ENCODE results near the gene TPBGL. TPM values are rescaled to one million over a fixed set of nuclear protein-coding genes. Genes with fewer than 3 reads are reported as not detected.

TPBGL gene
- total RNA-seq, 2 experiments from 2014 or later, result 0.07 to 0.15 TPM

DNA sequence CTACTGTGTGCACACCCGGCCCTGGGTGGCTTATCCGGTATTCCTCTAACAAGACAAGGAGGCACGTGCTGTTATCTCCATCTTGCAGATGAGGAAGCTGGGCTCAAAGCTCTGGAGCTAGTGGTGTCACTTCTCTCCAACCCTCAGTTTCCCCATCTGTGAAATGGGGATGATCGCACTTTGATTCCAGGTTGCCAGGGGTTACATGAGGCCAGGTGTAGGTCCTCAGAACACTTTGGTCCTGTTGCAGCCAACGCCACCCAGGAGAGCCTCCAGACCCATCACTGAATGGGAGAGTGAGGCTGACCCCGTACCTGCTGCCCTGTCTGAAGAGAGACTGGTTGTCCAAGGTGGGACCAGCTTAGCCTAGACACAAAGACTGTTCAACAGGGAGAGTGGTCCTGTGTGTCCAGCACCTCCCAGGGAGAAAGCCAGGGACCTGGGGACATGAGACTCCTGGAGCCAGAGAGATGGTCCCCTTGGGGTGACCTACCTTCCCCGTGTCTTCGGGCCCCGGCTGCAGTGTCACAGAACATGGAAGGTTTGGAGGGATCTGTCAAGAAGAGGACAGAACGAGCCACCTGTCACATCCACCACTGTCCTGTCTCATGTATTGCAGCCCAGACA lies 41.0 kb downstream of the TPBGL start:
- DNase-seq (no peak), ATAC-seq (no peak)
- H3K9me3 Mint-ChIP-seq (ENCODE audit: low read depth), result no peaks in the 10 kb centered on the region
- peaks cover 5% of the 10 kb centered on the region for H3K36me3 Mint-ChIP-seq
- no peak overlapping the region for H3K27ac Mint-ChIP-seq
- peaks cover 12% of the 10 kb centered on the region for H3K4me1 Mint-ChIP-seq
- no peaks in the 10 kb centered on the region for H3K27me3 Mint-ChIP-seq
- CTCF ChIA-PET, result interaction anchor here (3.2 to 15.4 kb wide), 3 partner anchors 10 to 104 kb away, joined by 21 to 380 read pairs (median 34); no protein-coding TSS in a partner anchor
- H3K4me3 Mint-ChIP-seq, result no peak overlapping the region

DNA sequence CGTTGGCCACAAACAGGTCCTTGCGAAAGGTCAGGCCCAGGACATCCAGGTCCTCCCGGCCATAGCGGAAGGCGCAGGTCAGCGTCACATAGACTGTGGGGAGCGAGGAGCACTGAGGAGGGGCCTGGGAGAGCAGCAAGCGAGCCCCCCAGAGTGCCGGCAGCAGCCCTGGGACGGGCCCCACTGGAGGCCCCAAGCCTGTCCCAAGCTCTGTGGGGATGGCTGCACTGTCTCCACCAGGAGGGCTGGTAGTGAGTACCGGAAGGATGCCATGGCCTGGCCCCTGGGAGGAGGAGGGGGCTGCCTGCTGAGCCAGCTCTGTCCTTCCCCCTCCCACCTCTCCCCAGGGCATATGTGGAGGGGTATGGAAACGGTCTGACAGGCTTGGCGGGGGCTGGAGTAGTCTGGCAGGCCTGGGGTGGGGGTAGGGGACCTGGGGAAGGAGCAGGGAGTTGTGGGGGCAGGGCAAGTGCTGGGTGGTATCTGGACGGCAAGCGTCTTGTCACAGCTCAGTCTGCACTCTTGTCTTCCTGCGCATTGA lies 42.9 kb downstream of the TPBGL start:
- DNase-seq, result no peak
- no peak overlapping the region for H3K27ac Mint-ChIP-seq
- no peak for ATAC-seq
- no peaks in the 10 kb centered on the region for H3K27me3 Mint-ChIP-seq
- H3K9me3 Mint-ChIP-seq (ENCODE audit: low read depth), result no peaks in the 10 kb centered on the region
- CTCF ChIA-PET, result interaction anchor here (15.4 kb wide), 1 partner anchor 102 kb away, joined by 380 read pairs; no protein-coding TSS in a partner anchor
- no peaks in the 10 kb centered on the region for H3K36me3 Mint-ChIP-seq
- H3K4me3 Mint-ChIP-seq, result no peak overlapping the region
- peaks cover 3% of the 10 kb centered on the region for H3K4me1 Mint-ChIP-seq

DNA sequence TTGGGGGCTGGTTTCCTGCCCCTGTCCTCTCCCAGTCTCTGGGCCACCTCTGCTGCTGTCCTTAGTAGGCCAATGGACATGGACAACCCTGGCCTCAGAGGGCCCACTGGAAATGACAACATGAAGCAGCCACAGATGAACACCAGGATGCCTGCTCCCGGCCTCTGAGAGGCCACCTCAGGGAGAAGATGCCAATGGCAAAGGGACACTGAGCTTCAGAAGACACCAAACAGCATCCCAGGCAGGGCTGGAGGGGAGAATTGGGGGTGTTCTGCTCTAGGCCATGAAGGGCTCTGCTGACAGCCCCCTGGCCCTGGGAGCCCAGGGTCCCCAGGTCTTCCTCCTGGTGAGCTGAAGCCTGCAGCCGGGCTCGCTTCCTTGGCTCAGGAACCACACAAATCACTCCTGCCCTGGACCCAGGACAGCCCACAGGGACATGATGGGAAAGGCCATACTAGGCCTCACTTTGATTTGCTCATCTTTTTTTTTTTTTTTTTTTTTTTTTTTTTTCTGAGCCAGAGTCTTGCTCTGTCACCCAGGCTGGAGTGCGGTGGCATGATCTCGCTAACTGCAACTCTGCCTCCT lies 45.3 kb downstream of the TPBGL start:
- CTCF ChIA-PET, result no interaction called here
- DNase-seq (no peak), ATAC-seq (no peak)
- no peak overlapping the region for H3K4me3 Mint-ChIP-seq
- no peak overlapping the region for H3K27ac Mint-ChIP-seq
- H3K4me1 Mint-ChIP-seq, result peaks cover under 1% of the 10 kb centered on the region
- H3K9me3 Mint-ChIP-seq (ENCODE audit: low read depth), result no peaks in the 10 kb centered on the region
- no peaks in the 10 kb centered on the region for H3K36me3 Mint-ChIP-seq
- H3K27me3 Mint-ChIP-seq, result no peaks in the 10 kb centered on the region

DNA sequence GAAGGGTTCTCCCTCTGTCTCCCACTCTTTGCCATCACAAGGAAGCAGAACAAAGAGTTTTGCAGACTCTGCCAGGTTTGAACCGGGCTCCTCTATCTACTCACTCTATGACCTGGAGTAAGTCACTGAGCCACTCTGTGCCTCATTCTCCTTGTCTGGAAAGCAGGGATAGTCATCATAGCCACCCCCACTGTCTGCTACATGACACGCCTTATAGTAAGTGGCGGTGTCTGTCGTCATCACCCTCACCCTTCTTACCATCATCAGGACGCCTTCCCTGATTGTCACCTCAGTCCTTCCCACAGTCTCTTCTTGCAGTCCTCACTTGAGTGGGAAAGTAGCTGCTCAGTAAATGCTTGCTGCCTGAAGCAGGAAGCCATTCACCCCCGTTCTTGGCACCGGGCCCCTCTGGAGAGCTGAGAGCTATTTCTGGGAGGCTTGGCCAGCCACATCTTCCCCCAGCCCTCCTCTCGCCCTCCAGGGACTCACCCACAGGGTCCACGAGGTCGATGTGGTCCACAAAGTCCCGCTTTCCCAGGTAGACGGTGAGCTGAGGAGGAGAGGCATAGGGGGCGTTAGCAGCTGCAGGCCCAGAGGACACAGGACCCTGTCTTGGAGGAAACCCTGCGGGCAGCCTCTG lies 46.4 kb downstream of the TPBGL start:
- Mint-ChIP-seq H3K27me3 (no peaks in the 10 kb centered on the region), H3K27ac (no peak overlapping the region), H3K4me1 (no peaks in the 10 kb centered on the region), H3K4me3 (no peak overlapping the region), H3K9me3 (ENCODE audit: low read depth) (no peaks in the 10 kb centered on the region), H3K36me3 (no peaks in the 10 kb centered on the region)
- ATAC-seq (no peak), DNase-seq (no peak)
- CTCF ChIA-PET, result interaction anchor here (0.9 kb wide), 1 partner anchor 256 kb away, joined by 3 read pairs; no protein-coding TSS in a partner anchor

DNA sequence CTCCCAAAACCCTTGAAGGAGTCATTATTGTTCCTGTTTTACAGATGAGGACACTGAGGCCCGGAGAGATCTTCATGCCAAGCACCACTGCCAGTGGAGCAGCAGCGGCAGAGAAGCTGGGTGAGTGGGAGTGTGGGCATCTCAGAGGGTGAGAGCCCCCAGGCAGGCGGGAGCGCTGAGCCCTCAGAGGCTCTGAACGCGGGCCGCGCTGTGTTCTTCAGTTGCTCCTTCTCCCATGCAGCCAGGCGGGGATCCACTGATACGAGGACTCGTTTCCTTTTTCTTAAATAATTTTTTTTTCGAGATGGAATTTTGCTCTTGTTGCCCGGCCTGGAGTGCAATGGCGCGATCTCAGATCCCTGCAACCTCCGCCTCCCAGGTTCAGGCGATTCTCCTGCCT lies 47.0 kb downstream of the TPBGL start:
- no peak for ATAC-seq
- Mint-ChIP-seq H3K4me3 (no peak overlapping the region), H3K27ac (no peak overlapping the region), H3K27me3 (no peaks in the 10 kb centered on the region), H3K4me1 (no peaks in the 10 kb centered on the region), H3K9me3 (ENCODE audit: low read depth) (no peaks in the 10 kb centered on the region), H3K36me3 (no peaks in the 10 kb centered on the region)
- CTCF ChIA-PET, result interaction anchor here (0.9 kb wide), 1 partner anchor 256 kb away, joined by 3 read pairs; no protein-coding TSS in a partner anchor
- no peak for DNase-seq

DNA sequence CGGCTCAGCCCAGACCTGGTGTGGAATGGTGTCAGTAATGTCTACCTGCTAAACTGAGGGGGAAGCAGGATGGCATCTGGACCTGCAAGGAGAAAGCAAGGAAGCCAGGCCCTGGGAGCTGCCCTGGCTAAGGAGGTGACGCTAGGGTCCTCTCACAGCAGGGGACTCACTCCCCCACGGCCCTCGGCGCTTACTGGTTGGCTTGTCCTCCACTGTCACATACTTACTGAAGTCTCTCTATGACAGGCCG lies 48.9 kb downstream of the TPBGL start:
- ATAC-seq (no peak), DNase-seq (no peak)
- Mint-ChIP-seq H3K27me3 (no peaks in the 10 kb centered on the region), H3K4me3 (no peak overlapping the region), H3K4me1 (no peaks in the 10 kb centered on the region), H3K27ac (no peak overlapping the region), H3K9me3 (ENCODE audit: low read depth) (no peaks in the 10 kb centered on the region), H3K36me3 (peaks cover 1% of the 10 kb centered on the region)
- CTCF ChIA-PET, result interaction anchor here (1.2 to 2.2 kb wide), 2 partner anchors 9 to 99 kb away, joined by 3 to 6 read pairs; no protein-coding TSS in a partner anchor

DNA sequence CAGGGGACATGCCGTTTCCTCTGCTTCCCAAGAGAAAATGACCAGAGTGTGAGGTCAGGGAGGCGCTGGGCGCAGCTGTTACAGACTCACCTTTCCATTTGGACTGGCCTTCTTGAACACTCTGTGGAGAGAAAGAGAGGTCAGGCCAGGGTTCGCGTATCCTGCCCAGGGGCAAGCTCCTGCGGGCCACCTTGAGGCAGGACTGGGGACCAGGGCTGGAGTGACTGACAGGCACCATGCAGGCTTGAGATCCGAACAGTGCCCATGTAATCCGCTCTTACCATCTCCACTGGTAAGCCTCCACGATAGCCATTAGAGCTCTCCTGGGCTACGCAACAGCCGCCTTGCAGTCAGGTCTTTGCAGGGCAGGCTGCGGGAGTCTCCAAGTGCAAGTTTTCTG lies 49.3 kb downstream of the TPBGL start:
- H3K4me3 Mint-ChIP-seq, result no peak overlapping the region
- H3K27me3 Mint-ChIP-seq, result no peaks in the 10 kb centered on the region
- CTCF ChIA-PET, result interaction anchor here (0.6 to 2.2 kb wide), 3 partner anchors 10 to 316 kb away, joined by 3 to 6 read pairs (median 3); no protein-coding TSS in a partner anchor
- no peaks in the 10 kb centered on the region for H3K9me3 Mint-ChIP-seq (ENCODE audit: low read depth)
- ATAC-seq (no peak), DNase-seq (no peak)
- no peaks in the 10 kb centered on the region for H3K4me1 Mint-ChIP-seq
- H3K36me3 Mint-ChIP-seq, result peaks cover 1% of the 10 kb centered on the region
- no peak overlapping the region for H3K27ac Mint-ChIP-seq

DNA sequence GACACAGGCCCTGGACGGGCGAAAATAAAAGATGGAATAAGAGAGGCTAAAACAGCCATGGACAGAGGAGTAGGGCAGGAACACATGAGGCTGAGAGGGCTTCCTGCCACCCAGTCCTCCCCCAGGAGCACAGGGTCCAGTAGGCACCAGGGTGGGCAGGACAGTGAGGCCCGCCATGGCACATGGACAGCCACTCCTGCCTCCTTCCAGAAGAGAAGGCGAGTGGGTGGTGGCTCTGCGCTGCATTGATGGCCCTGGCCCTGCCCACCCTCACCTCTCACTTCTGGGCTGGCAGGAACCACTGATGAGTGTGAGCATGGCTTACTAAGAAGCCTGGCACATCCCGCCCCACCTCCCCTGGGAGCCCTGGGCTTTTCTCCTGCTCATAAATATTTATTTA lies 51.2 kb downstream of the TPBGL start:
- ATAC-seq (no peak), DNase-seq (no peak)
- CTCF ChIA-PET, result interaction anchor here (1.1 to 1.5 kb wide), 2 partner anchors 13 to 14 kb away, joined by 4 read pairs; no protein-coding TSS in a partner anchor
- Mint-ChIP-seq H3K9me3 (ENCODE audit: low read depth) (no peaks in the 10 kb centered on the region), H3K27ac (no peak overlapping the region), H3K4me3 (no peak overlapping the region), H3K4me1 (no peaks in the 10 kb centered on the region), H3K36me3 (peaks cover 6% of the 10 kb centered on the region), H3K27me3 (no peaks in the 10 kb centered on the region)

DNA sequence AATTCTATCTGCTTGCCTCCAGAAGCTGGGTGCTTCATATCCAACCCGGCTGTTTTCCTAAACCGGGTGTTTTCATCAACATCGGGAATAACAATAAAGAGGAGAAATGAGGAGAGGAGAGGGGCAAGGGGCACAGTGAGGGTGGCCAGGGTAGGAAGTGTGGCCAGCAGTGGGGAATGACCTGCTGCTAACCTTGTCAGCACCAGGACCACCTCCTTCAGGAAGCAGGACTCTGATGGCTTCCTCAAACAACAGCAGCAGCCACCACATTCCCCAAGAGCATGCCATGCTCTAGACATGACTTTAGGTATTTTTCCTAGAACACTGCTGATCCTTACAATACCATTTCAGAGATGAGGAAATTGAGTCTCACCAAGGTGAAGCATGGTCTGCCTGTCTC lies 52.4 kb downstream of the TPBGL start:
- no peaks in the 10 kb centered on the region for H3K4me1 Mint-ChIP-seq
- H3K9me3 Mint-ChIP-seq (ENCODE audit: low read depth), result no peaks in the 10 kb centered on the region
- ATAC-seq (no peak), DNase-seq (no peak)
- CTCF ChIA-PET, result no interaction called here
- H3K4me3 Mint-ChIP-seq, result no peak overlapping the region
- H3K27me3 Mint-ChIP-seq, result no peaks in the 10 kb centered on the region
- no peak overlapping the region for H3K27ac Mint-ChIP-seq
- peaks cover 6% of the 10 kb centered on the region for H3K36me3 Mint-ChIP-seq

Other genes with a start within 250 kb of the TPBGL start
- not detected for gene OR2AT4, start 143.9 kb upstream of the TPBGL start, total RNA-seq
- not detected for gene SLCO2B1, start 89.7 kb upstream of the TPBGL start, total RNA-seq
- 10 to 100 TPM; 42.6 to 69.3 TPM for gene ARRB1, start 110.9 kb downstream of the TPBGL start, total RNA-seq
- 1,000 to 10,000 TPM; 2,848 to 3,262 TPM for gene RPS3, start 158.7 kb downstream of the TPBGL start, total RNA-seq
- gene KLHL35, start 192.4 kb downstream of the TPBGL start, total RNA-seq, result under 1 TPM in 1 of 2 experiments, not detected in 1; 0.47 TPM